Activated B cell treated with CpG ODN at 0.5 μM for 24 hours (primary cell): ENCODE results near the gene ST13. TPM values are rescaled to one million over a fixed set of nuclear protein-coding genes. Genes with fewer than 3 reads are reported as not detected.
"Not testable (repeated sequence)": the region's sequence is repeated elsewhere in the genome, so short reads cannot be mapped to it uniquely, and the experiment has no call there.

Experiments used
- ATAC-seq: fragments of 200-7000 bp; cut with Tn5 transposase; one replicate; pipeline ENCODE4 v1.10.0; 2021; ENCODE audit warnings: low read depth, mild to moderate bottlenecking, moderate library complexity
- CTCF ChIA-PET: fragments of 350-600 bp; sonication (Branson Sonifier 250); formaldehyde crosslinking; loops from one replicate; lab custom pipeline; 2021; ENCODE audit warnings: antibody characterized with exemption; lab: Charles Lee
- POLR2A ChIA-PET: fragments of 350-600 bp; sonication (Branson Sonifier 250); formaldehyde crosslinking; loops from one replicate; lab custom pipeline; 2021; ENCODE audit warnings: antibody characterized with exemption; lab: Charles Lee
- DNase-seq: peaks from one replicate; pipeline ENCODE4 v3.0.0; 2022
- H3K27ac Mint-ChIP-seq: one replicate; pipeline ENCODE4 v1.8.0; 2020; ENCODE audit warnings: mixed read lengths
- H3K27me3 Mint-ChIP-seq: one replicate; pipeline ENCODE4 v1.8.0; 2021; ENCODE audit warnings: mixed read lengths
- H3K36me3 Mint-ChIP-seq: one replicate; pipeline ENCODE4 v1.8.0; 2021; ENCODE audit warnings: low read depth, mixed read lengths
- H3K4me1 Mint-ChIP-seq: one replicate; pipeline ENCODE4 v1.8.0; 2021; ENCODE audit warnings: mixed read lengths
- H3K4me3 Mint-ChIP-seq: one replicate; pipeline ENCODE4 v1.8.0; 2020; ENCODE audit warnings: mild to moderate bottlenecking, mixed read lengths
- H3K9me3 Mint-ChIP-seq: one replicate; pipeline ENCODE4 v1.8.0; 2020; ENCODE audit warnings: mixed read lengths
- CTCF ChIP-seq: fragments of 200-600 bp; IDR thresholded peaks from one replicate; pipeline ENCODE4 v1.8.0; 2022; ENCODE audit warnings: antibody characterized with exemption, mild to moderate bottlenecking
- intact Hi-C: fragments of 100-400 bp; cut with micrococcal nuclease; formaldehyde crosslinking; loops from one replicate; pipeline ENCODE4 v1.15.1; 2024
- total RNA-seq: library from RNA; stranded (reverse); gene quantifications from 2 replicates; pipeline ENCODE4 v1.2.3, GENCODE V29; 2022

Gene ST13
- total RNA-seq, 1 donor from 2014 or later = 183 TPM

GRCh38 chr22:40853961-40854360 is 2.5 kb downstream of the ST13 start:
- peaks cover 45% of the 10 kb centered on the region for H3K4me1 Mint-ChIP-seq
- no peak overlapping the region for H3K4me3 Mint-ChIP-seq
- POLR2A ChIA-PET = interaction anchor here (1.1 kb wide), 1 partner anchor 36 kb away, joined by 4 read pairs; no protein-coding TSS in a partner anchor
- H3K36me3 Mint-ChIP-seq = peaks cover 50% of the 10 kb centered on the region
- ATAC-seq = no peak
- no peaks in the 10 kb centered on the region for H3K9me3 Mint-ChIP-seq
- CTCF ChIA-PET = no interaction called here
- no peak for TF ChIP-seq CTCF
- no peak overlapping the region for H3K27ac Mint-ChIP-seq
- no peaks in the 10 kb centered on the region for H3K27me3 Mint-ChIP-seq
- DNase-seq = no peak
- intact Hi-C loops = no loop called here

- Mint-ChIP-seq H3K27ac (no peak overlapping the region), H3K4me3 (no peak overlapping the region), H3K4me1 (peaks cover 45% of the 10 kb centered on the region), H3K9me3 (no peaks in the 10 kb centered on the region), H3K27me3 (no peaks in the 10 kb centered on the region), H3K36me3 (peaks cover 53% of the 10 kb centered on the region)
- no peak for DNase-seq
- intact Hi-C loops = no loop called here
- ChIA-PET POLR2A (no interaction called here), CTCF (no interaction called here)
- no peak for TF ChIP-seq CTCF
- no peak for ATAC-seq
Observed at GRCh38 chr22:40853333-40853732, 3.1 kb downstream of the ST13 start.

- H3K27ac Mint-ChIP-seq, intact Hi-C loops, DNase-seq, CTCF ChIA-PET, H3K27me3 Mint-ChIP-seq, ATAC-seq, H3K4me3 Mint-ChIP-seq, H3K9me3 Mint-ChIP-seq, H3K4me1 Mint-ChIP-seq, POLR2A ChIA-PET: not testable (repeated sequence)
- peaks cover 78% of the 10 kb centered on the region for H3K36me3 Mint-ChIP-seq
Observed at GRCh38 chr22:40845816-40846215, 10.6 kb downstream of the ST13 start.

- CTCF ChIA-PET = no interaction called here
- TF ChIP-seq CTCF = no peak
- intact Hi-C loops = no loop called here
- ATAC-seq (no peak), DNase-seq (no peak)
- no peaks in the 10 kb centered on the region for H3K9me3 Mint-ChIP-seq
- no peaks in the 10 kb centered on the region for H3K27me3 Mint-ChIP-seq
- POLR2A ChIA-PET = no interaction called here
- peaks cover 79% of the 10 kb centered on the region for H3K36me3 Mint-ChIP-seq
- no peak overlapping the region for H3K4me3 Mint-ChIP-seq
- no peaks in the 10 kb centered on the region for H3K4me1 Mint-ChIP-seq
- H3K27ac Mint-ChIP-seq = no peak overlapping the region
Observed at GRCh38 chr22:40844951-40845350, 11.5 kb downstream of the ST13 start.

- Mint-ChIP-seq H3K27me3 (no peaks in the 10 kb centered on the region), H3K36me3 (peaks cover 83% of the 10 kb centered on the region), H3K27ac (no peak overlapping the region), H3K4me3 (no peak overlapping the region), H3K9me3 (no peaks in the 10 kb centered on the region), H3K4me1 (peaks cover 3% of the 10 kb centered on the region)
- DNase-seq = no peak
- no peak for ATAC-seq
- no peak for TF ChIP-seq CTCF
- intact Hi-C loops = no loop called here
- POLR2A ChIA-PET = no interaction called here
- CTCF ChIA-PET = interaction anchor here (1.0 kb wide), 1 partner anchor 156 kb away, joined by 6 read pairs; no protein-coding TSS in a partner anchor
Observed at GRCh38 chr22:40838486-40838885, 18.0 kb downstream of the ST13 start.

GRCh38 chr22:40834619-40835018 is 21.8 kb downstream of the ST13 start:
- Mint-ChIP-seq H3K9me3 (no peaks in the 10 kb centered on the region), H3K4me3 (no peak overlapping the region), H3K36me3 (peaks cover 80% of the 10 kb centered on the region), H3K4me1 (peaks cover 3% of the 10 kb centered on the region), H3K27ac (no peak overlapping the region), H3K27me3 (no peaks in the 10 kb centered on the region)
- no peak for TF ChIP-seq CTCF
- DNase-seq = no peak
- intact Hi-C loops = no loop called here
- POLR2A ChIA-PET = no interaction called here
- ATAC-seq = no peak
- CTCF ChIA-PET = no interaction called here
